Central memory CD4-positive, alpha-beta T cell (primary cell): ENCODE measurements around the gene ERN1.

Experiments
- DNase-seq: peaks from one replicate; pipeline ENCODE4 v3.0.0; 2022

ERN1 gene

GRCh38 chr17:64134216-64134970 lies 4.4 kb upstream of the ERN1 start:
- DNase-seq: no peak

GRCh38 chr17:64133546-64134215 lies 3.7 kb upstream of the ERN1 start:
- DNase-seq: peak; percentile 51

DNA sequence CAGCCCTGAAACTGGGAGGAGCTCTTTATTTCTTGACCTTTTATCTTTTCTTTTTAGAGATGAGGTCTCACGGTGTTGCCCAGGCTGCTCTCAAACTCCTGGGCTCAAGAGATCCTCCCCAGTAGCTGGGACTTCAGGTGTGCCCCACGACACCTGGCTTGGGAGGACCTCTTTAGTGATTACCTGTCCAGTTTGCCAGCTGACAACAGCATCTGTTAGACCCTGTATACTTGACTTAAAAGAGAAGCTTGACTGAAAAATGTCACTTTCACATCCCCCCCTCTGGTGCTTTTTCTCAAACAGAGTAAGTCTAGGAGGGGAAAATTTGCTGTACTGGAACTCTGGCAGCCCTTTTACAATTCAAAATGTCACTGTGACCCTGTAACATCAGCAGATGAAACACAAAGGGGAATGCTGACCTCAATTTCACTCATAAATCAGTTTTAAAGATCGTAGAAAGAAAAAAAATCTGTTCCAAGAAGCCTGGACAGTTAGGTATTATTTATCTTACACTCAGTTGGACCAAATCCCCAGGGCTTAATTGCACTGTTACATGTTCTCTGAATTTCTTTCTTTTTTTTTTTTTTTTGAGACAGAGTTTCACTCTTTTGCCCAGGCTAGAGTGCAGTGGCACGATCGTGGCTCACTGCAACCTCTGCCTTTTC lies 1.8 kb upstream of the ERN1 start:
- DNase-seq: no peak

GRCh38 chr17:64130559-64131001 lies 636 bp upstream of the ERN1 start:
- DNase-seq: no peak

- no peak for DNase-seq
Measured at GRCh38 chr17:64129515-64129764, 504 bp downstream of the ERN1 start.

- no peak for DNase-seq
Measured at GRCh38 chr17:64128787-64129514, 993 bp downstream of the ERN1 start.

- no peak for DNase-seq
Measured at GRCh38 chr17:64126918-64127317, 3.0 kb downstream of the ERN1 start.

DNA sequence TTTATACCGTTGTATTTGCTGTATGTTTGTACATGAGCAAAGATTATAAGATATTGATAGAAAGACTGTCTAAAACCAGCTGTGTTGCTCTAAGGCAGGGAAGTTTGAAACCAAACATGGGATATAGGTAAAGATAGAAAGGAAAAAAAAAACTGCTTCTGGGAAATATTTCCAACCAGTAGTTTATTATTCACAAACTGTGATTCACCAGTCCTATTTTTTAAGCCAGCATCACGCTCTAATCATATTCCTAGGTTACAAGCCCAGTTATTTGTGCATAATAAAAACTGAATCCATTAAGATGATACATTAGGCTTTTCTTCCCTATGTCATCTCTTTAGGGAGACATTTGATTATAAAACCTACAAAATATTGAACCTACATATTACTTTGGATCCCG lies 4.0 kb downstream of the ERN1 start:
- DNase-seq: no peak

GRCh38 chr17:64124609-64125008 lies 5.3 kb downstream of the ERN1 start:
- DNase-seq: no peak

DNA sequence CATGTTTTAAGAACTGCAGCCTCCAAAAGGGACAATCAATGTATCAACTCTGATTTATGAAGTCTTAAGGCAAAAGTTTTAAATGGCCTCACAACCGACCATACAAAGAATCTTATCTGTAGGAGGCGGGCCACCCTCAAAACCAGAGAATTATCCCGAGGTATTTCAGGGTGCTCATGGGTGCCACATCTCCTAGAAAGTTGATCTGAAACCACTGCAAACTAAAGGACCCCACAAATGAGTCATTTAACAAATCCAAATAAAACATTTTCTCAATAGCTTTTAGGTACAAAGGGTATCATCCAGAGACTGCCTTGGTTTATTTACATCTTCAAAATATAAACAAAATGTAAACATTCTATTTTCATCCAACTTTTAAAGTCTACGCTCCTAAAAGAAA lies 6.8 kb downstream of the ERN1 start:
- no peak for DNase-seq

DNA sequence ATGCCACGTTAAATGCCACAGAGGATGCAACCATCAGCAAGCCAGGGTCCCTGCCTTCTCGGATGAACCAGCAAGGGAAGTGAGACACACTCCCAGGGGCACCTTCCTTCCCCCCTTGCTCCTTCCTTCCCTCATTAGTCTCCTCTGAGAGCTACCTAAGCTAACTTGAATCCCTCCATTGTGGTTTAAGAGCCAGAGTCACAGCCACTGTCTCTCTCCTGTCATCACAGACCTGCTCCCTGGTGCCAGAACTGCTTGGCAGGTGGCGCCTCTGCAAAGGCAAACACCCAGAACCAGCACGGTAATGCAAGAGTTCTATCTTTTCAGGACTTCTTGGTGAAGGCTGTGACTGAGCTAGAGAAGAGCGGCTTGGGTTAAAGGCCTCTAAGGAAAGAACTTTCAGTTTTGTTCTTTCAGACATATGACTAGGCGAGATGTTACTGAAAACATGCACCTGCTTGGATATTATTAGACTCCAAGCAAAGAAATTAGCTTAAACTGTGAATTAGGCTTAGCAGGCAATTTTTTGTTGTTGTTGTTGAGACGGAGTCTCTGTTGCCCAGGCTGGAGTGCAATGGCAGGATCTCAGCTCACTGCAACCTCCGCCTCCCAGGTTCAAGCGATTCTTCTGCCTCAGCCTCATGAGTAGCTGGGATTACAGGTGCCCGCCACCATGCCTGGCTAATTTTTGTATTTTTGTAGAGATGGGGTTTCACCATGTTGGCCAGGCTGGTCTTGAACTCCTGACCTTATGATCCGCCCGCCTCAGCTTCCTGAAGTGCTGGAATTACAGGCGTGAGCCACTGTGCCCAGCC lies 8.8 kb downstream of the ERN1 start:
- peak; percentile 24 for DNase-seq

DNA sequence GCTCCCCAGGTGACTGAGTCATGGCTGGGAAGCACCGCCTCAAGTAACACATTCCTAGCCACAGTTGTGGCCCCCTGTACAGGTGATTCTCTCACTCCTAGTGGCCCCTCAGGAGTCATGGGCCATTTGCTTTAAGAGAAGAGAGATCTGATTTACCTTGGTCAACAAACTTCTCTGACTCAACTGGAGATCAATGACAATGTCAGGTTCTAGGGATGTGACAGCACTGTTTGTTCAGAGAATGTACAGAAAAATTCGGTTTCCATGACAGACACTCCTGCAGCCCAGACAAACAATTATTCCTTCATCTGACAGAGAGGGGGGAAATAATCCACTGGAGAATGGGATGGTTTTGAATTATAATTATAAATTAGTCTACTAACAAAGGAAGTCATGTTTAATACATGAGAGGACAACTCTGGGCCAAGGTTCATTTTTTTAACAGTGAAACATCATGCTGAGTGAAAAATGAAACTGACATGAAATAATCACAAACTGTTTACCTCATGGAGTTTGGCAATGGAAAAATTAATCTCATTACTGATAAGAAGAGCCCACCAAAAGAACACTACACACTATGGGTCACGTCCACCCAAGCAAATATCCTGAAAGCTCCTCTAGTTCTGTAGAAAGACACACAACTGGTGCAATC lies 9.7 kb downstream of the ERN1 start:
- DNase-seq: no peak

- DNase-seq: no peak
Measured at GRCh38 chr17:64117981-64118979, 11.7 kb downstream of the ERN1 start.

GRCh38 chr17:64115822-64116534 lies 14.0 kb downstream of the ERN1 start:
- no peak for DNase-seq

DNA sequence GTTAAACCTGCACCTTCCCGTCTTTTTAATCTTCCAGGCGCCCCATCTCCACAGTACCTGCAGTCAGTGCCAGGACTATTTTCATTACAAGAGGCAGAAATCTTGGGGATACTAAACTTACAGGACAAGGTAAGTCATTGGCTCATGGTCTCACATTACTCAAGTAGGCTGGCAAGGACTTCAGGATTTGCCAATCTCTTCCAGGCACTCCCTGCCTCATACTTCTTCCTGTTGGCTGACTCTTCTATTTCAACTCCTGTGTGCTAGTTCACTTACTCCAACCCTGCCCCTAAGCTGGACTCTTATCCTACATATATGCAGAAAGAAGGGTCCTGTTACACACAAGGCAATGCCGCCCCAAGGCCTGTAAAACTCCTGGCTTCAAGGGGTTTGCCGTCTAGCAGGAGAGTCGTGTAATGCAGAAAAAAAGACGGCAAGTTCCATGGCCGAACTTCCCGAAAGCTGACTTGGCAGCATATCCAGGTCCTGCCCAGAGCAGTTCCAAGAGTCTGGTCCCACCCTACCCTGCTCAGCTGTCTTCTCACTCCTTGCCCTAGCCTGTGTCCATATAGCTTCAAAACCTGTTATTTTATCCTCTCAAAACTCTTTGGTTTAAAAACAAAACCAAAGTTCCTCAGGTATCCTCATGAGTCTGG lies 14.8 kb downstream of the ERN1 start:
- DNase-seq: no peak

DNA sequence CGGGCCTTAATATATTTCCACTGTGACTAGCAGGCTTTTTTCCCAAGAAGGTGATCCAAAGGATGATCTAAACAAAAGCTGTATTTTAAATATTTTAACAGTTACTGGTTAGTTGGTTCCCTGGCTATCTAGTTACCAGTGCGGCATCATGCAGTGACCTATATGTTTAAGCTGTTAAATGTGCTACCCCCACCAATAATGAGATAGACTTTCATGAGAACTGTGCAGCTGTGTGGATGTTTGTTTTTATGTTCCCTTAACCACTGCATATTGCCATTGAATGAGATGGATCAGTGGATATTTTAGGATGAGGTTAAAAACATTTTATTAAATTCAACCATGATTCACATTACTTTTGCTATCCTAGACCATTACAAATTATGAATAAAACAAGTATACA lies 16.9 kb downstream of the ERN1 start:
- DNase-seq: no peak

DNA sequence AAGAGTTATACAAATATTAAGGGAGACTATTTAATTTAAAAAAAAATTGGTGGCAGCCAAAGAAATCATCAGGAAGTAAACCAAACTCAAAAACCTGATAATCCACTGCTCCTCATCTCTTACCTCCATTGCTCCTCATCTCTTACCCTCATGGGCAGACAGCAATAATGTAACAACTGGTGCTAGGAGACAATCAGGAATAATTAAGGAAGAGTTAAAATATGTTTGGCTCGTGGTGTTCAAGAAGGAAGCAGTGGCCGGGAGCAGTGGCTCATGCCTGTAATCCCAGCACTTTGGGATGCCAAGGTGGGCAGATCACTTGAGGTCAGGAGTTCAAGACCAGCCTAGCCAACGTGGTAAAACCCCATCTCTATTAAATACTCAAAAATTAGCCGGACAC lies 18.1 kb downstream of the ERN1 start:
- DNase-seq: no peak

DNA sequence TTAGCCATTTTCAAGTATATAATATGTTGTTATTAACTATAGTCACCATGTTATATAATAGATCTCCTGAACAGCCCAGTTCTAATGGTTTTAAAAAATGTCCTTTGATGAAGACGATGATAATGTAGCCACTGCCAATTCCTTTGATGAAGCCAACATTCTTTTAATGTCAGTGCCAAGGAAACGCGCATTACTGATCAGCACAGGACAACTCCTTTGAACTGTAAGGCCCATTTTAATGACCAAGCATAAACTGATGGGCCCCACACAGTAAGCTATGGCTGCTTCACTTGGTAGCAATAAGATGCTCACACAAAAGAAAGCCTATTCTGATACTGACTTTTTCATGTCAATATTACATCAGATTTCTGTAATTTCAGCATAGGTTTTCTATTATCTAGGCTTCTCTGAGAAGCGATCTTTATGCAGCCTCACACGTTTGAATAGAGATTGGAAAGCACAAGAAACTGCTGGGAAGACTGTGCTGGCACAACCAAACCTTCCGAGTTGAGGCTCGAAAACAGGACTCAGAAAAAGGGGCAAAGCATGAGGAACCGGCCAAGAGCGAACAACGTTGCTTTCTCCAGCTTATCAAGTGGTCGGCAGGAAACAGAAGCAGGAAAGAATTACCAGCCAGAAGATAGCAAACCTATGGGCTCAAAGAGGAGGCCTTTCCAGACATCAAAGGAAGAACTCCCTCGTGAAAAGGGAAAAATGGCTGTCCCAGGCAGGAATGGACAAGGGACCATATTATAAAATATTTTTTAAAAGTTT lies 19.4 kb downstream of the ERN1 start:
- no peak for DNase-seq

- no peak for DNase-seq
Measured at GRCh38 chr17:64109400-64109799, 20.5 kb downstream of the ERN1 start.
